Measurements from ENCODE around the gene CCDC190. TPM values are rescaled to one million over a fixed set of nuclear protein-coding genes. Genes with fewer than 3 reads are reported as not detected.

CCDC190 gene
- total RNA-seq, 3 donors from 2014 or later = not detected

- Histone ChIP-seq H3K4me3 (no peak overlapping the region), H3K4me1 (no peaks in the 10 kb centered on the region), H3K36me3 (no peaks in the 10 kb centered on the region), H3K27ac (no peak overlapping the region), H3K27me3 (no peaks in the 10 kb centered on the region), H3K9me3 (no peaks in the 10 kb centered on the region)
- intact Hi-C loops (cut with DNase I; ENCODE audit: low total_unique reads) = no loop called here
- TF ChIP-seq, protein P1, sequence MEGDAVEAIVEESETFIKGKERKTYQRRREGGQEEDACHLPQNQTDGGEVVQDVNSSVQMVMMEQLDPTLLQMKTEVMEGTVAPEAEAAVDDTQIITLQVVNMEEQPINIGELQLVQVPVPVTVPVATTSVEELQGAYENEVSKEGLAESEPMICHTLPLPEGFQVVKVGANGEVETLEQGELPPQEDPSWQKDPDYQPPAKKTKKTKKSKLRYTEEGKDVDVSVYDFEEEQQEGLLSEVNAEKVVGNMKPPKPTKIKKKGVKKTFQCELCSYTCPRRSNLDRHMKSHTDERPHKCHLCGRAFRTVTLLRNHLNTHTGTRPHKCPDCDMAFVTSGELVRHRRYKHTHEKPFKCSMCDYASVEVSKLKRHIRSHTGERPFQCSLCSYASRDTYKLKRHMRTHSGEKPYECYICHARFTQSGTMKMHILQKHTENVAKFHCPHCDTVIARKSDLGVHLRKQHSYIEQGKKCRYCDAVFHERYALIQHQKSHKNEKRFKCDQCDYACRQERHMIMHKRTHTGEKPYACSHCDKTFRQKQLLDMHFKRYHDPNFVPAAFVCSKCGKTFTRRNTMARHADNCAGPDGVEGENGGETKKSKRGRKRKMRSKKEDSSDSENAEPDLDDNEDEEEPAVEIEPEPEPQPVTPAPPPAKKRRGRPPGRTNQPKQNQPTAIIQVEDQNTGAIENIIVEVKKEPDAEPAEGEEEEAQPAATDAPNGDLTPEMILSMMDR (IDR thresholded peaks at IDR 0.05) = no peak
- TF ChIP-seq POLR2AphosphoS5 (IDR thresholded peaks at IDR 0.05) (no peak), POLR2A (IDR thresholded peaks at IDR 0.05) (no peak)
- DNase-seq (ENCODE audit: low spot score in 2 of 2) = no peak
Observed at GRCh38 chr1:162846256-162847212, 14.4 kb downstream of the CCDC190 start.

- no peak for DNase-seq (ENCODE audit: low spot score in 2 of 2)
- no peak overlapping the region for H3K4me3 ChIP-seq
- no peaks in the 10 kb centered on the region for H3K4me1 ChIP-seq
- no peaks in the 10 kb centered on the region for H3K27me3 ChIP-seq
- H3K27ac ChIP-seq = no peak overlapping the region
- no peak for TF ChIP-seq POLR2A (IDR thresholded peaks at IDR 0.05)
- TF ChIP-seq, protein P1 (IDR thresholded peaks at IDR 0.05) = no peak
- TF ChIP-seq POLR2AphosphoS5 (IDR thresholded peaks at IDR 0.05) = no peak
- intact Hi-C loops (cut with DNase I; ENCODE audit: low total_unique reads) = no loop called here
- H3K9me3 ChIP-seq = peaks cover 0 to 3% of the 10 kb centered on the region in 2 donors
- no peaks in the 10 kb centered on the region for H3K36me3 ChIP-seq
Observed at GRCh38 chr1:162844153-162844552, 16.8 kb downstream of the CCDC190 start.

GRCh38 chr1:162840250-162840839, 20.6 kb downstream of the CCDC190 start:
- TF ChIP-seq POLR2A (IDR thresholded peaks at IDR 0.05) = no peak
- TF ChIP-seq POLR2AphosphoS5 (IDR thresholded peaks at IDR 0.05) = no peak
- TF ChIP-seq, protein P1 (IDR thresholded peaks at IDR 0.05) = no peak
- DNase-seq (ENCODE audit: low spot score in 2 of 2) = no peak
- H3K4me1 ChIP-seq = no peaks in the 10 kb centered on the region
- H3K27ac ChIP-seq = no peak overlapping the region
- H3K27me3 ChIP-seq = no peaks in the 10 kb centered on the region
- H3K9me3 ChIP-seq = peaks cover 0 to 12% of the 10 kb centered on the region in 2 donors
- no peaks in the 10 kb centered on the region for H3K36me3 ChIP-seq
- no peak overlapping the region for H3K4me3 ChIP-seq
- intact Hi-C loops (cut with DNase I; ENCODE audit: low total_unique reads) = no loop called here

- Histone ChIP-seq H3K27me3 (peaks cover 0 to 2% of the 10 kb centered on the region in 2 donors), H3K4me1 (no peaks in the 10 kb centered on the region), H3K36me3 (no peaks in the 10 kb centered on the region), H3K27ac (no peak overlapping the region), H3K4me3 (no peak overlapping the region), H3K9me3 (peaks cover 0 to 12% of the 10 kb centered on the region in 2 donors)
- TF ChIP-seq, protein P1 (IDR thresholded peaks at IDR 0.05) = no peak
- TF ChIP-seq POLR2AphosphoS5 (IDR thresholded peaks at IDR 0.05) (no peak), POLR2A (IDR thresholded peaks at IDR 0.05) (no peak)
- intact Hi-C loops (cut with DNase I; ENCODE audit: low total_unique reads) = no loop called here
- DNase-seq (ENCODE audit: low spot score in 2 of 2) = no peak
Observed at GRCh38 chr1:162838863-162839262, 22.1 kb downstream of the CCDC190 start.

All from breast epithelium (tissue), 4 donors.